ENCODE results near the gene TCF4. TPM values are rescaled to one million over a fixed set of nuclear protein-coding genes. Genes with fewer than 3 reads are reported as not detected.

The TCF4 gene
- total RNA-seq, 4 donors from 2014 or later = 30.3 to 51.1 (median 40.1) TPM

- no peak overlapping the region for H3K27ac ChIP-seq
- TF ChIP-seq EP300 (IDR thresholded peaks at IDR 0.05; ENCODE audit: low read depth) (no peak), POLR2AphosphoS5 (IDR thresholded peaks at IDR 0.05) (no peak)
- intact Hi-C loops (cut with DNase I; ENCODE audit: low total_unique reads) (no loop called here), in situ Hi-C loops (cut with MboI; ENCODE audit: low pct_ligation_motif_present in 1 of 4, low pct_unique_long_range_greater_than_20kb in 1 of 4, low sequenced_read_pairs in 3 of 4) (no loop called here)
- DNase-seq = no peak
- no peaks in the 10 kb centered on the region for H3K9me3 ChIP-seq
- H3K36me3 ChIP-seq = no peaks in the 10 kb centered on the region
- H3K4me3 ChIP-seq = no peak overlapping the region
- no peaks in the 10 kb centered on the region for H3K27me3 ChIP-seq
- no peaks in the 10 kb centered on the region for H3K4me1 ChIP-seq
- WGBS, 2 donors (ENCODE audit: low coverage in 1 of 2) = 70 to 90% methylated on average over 3 of the region's 3 CpGs
Measured at GRCh38 chr18:55443776-55444175, 144.2 kb downstream of the TCF4 start.

- in situ Hi-C loops (cut with MboI; ENCODE audit: low pct_ligation_motif_present in 1 of 4, low pct_unique_long_range_greater_than_20kb in 1 of 4, low sequenced_read_pairs in 3 of 4) = no loop called here
- TF ChIP-seq EP300 (IDR thresholded peaks at IDR 0.05; ENCODE audit: low read depth) (no peak), POLR2A (IDR thresholded peaks at IDR 0.05) (no peak), CTCF (IDR thresholded peaks at IDR 0.05) (no peak), POLR2AphosphoS5 (IDR thresholded peaks at IDR 0.05) (no peak)
- no peaks in the 10 kb centered on the region for H3K9me3 ChIP-seq
Measured at GRCh38 chr18:55442561-55442960, 145.4 kb downstream of the TCF4 start.

GRCh38 chr18:55440988-55441387 lies 147.0 kb downstream of the TCF4 start:
- Histone ChIP-seq H3K36me3 (no peaks in the 10 kb centered on the region), H3K4me3 (no peak overlapping the region), H3K4me1 (no peaks in the 10 kb centered on the region), H3K27ac (no peak overlapping the region), H3K27me3 (no peaks in the 10 kb centered on the region), H3K9me3 (no peaks in the 10 kb centered on the region)
- intact Hi-C loops (cut with DNase I; ENCODE audit: low total_unique reads) = no loop called here
- in situ Hi-C loops (cut with MboI; ENCODE audit: low pct_ligation_motif_present in 1 of 4, low pct_unique_long_range_greater_than_20kb in 1 of 4, low sequenced_read_pairs in 3 of 4) = no loop called here
- no peak for DNase-seq
- TF ChIP-seq POLR2AphosphoS5 (IDR thresholded peaks at IDR 0.05) (no peak), EP300 (IDR thresholded peaks at IDR 0.05; ENCODE audit: low read depth) (no peak), CTCF (IDR thresholded peaks at IDR 0.05) (no peak), POLR2A (IDR thresholded peaks at IDR 0.05) (no peak)

More at GRCh38 chr18:55442561-55442960, 145.4 kb downstream of the TCF4 start:
- Histone ChIP-seq H3K4me3 (no peak overlapping the region), H3K27me3 (no peaks in the 10 kb centered on the region), H3K36me3 (no peaks in the 10 kb centered on the region), H3K4me1 (no peaks in the 10 kb centered on the region), H3K27ac (no peak overlapping the region)
- WGBS, 2 donors (ENCODE audit: low coverage in 1 of 2) = 67 to 81% methylated on average over 1 to 4 of the region's 4 CpGs
- no peak for DNase-seq
- intact Hi-C loops (cut with DNase I; ENCODE audit: low total_unique reads) = no loop called here

- no peak for TF ChIP-seq EP300 (IDR thresholded peaks at IDR 0.05; ENCODE audit: low read depth)
- no peak for TF ChIP-seq CTCF (IDR thresholded peaks at IDR 0.05)
- TF ChIP-seq POLR2A (IDR thresholded peaks at IDR 0.05) = no peak
- no peak for TF ChIP-seq POLR2AphosphoS5 (IDR thresholded peaks at IDR 0.05)
- Histone ChIP-seq H3K27me3 (no peaks in the 10 kb centered on the region), H3K4me1 (no peaks in the 10 kb centered on the region), H3K27ac (no peak overlapping the region), H3K9me3 (no peaks in the 10 kb centered on the region), H3K36me3 (no peaks in the 10 kb centered on the region), H3K4me3 (no peak overlapping the region)
- 40 to 60% methylated on average over 1 to 3 of the region's 3 CpGs for WGBS, 2 donors (ENCODE audit: low coverage in 1 of 2)
- in situ Hi-C loops (cut with MboI; ENCODE audit: low pct_ligation_motif_present in 1 of 4, low pct_unique_long_range_greater_than_20kb in 1 of 4, low sequenced_read_pairs in 3 of 4) (no loop called here), intact Hi-C loops (cut with DNase I; ENCODE audit: low total_unique reads) (no loop called here)
- no peak for DNase-seq
Measured at GRCh38 chr18:55439056-55439455, 148.9 kb downstream of the TCF4 start.

GRCh38 chr18:55435592-55435991 lies 152.4 kb downstream of the TCF4 start:
- no peaks in the 10 kb centered on the region for H3K4me1 ChIP-seq
- no peak for DNase-seq
- no peak overlapping the region for H3K4me3 ChIP-seq
- WGBS, 2 donors (ENCODE audit: low coverage in 1 of 2) = 91% methylated on average over 1 of the region's 1 CpG; no CpG with 5 or more reads in 1 of the 2 donors
- TF ChIP-seq POLR2AphosphoS5 (IDR thresholded peaks at IDR 0.05) (no peak), EP300 (IDR thresholded peaks at IDR 0.05; ENCODE audit: low read depth) (no peak), CTCF (IDR thresholded peaks at IDR 0.05) (no peak), POLR2A (IDR thresholded peaks at IDR 0.05) (no peak)
- in situ Hi-C loops (cut with MboI; ENCODE audit: low pct_ligation_motif_present in 1 of 4, low pct_unique_long_range_greater_than_20kb in 1 of 4, low sequenced_read_pairs in 3 of 4) = no loop called here
- no peak overlapping the region for H3K27ac ChIP-seq
- no peaks in the 10 kb centered on the region for H3K36me3 ChIP-seq
- H3K9me3 ChIP-seq = no peaks in the 10 kb centered on the region
- intact Hi-C loops (cut with DNase I; ENCODE audit: low total_unique reads) = no loop called here
- no peaks in the 10 kb centered on the region for H3K27me3 ChIP-seq
